H1 (cell line): ENCODE results near the gene GDF2. TPM values are rescaled to one million over a fixed set of nuclear protein-coding genes. Genes with fewer than 3 reads are reported as not detected.

Experiments used
- CTCF ChIA-PET: fragments of 300-600 bp; sonication (Branson Sonifier 250); formaldehyde crosslinking; loops from one replicate; lab custom pipeline; 2021; ENCODE audit not compliant: partially characterized antibody; lab: Charles Lee
- POLR2A ChIA-PET: fragments of 300-600 bp; sonication (Branson Sonifier 250); formaldehyde crosslinking; loops from one replicate; lab custom pipeline; 2021; ENCODE audit warnings: inconsistent platforms; ENCODE audit not compliant: partially characterized antibody; lab: Charles Lee
- DNase-seq, 2 experiments: peaks; one replicate each; pipeline versions ENCODE4 v3.0.0 to v3.0.0-alpha.2; 2010 to 2022; ENCODE audit warnings: low spot score in 2 of 2, low read depth in 1 of 2, mixed read lengths in 1 of 2
- FAIRE-seq: peaks from 2 replicates; lab custom pipeline; 2011; peaks lifted over from hg19 to GRCh38; lab: Jason Lieb, UNC
- H2AFZ ChIP-seq: 2 replicates; pipeline ENCODE4 v1.8.1; 2012; ENCODE audit warnings: low read length, inconsistent platforms
- H2AK5ac ChIP-seq: 2 replicates; pipeline ENCODE4 v1.6.1; 2013; ENCODE audit warnings: low read depth, low read length
- H2BK120ac ChIP-seq: replicated peaks from 2 replicates; pipeline ENCODE3; 2013; ENCODE audit warnings: low read depth, low read length, inconsistent platforms
- H2BK12ac ChIP-seq: 2 replicates; pipeline ENCODE4 v1.6.1; 2013; ENCODE audit warnings: low read depth, low read length
- H2BK15ac ChIP-seq: 2 replicates; pipeline ENCODE4 v1.6.1; 2013; ENCODE audit warnings: low read length
- H2BK20ac ChIP-seq: 2 replicates; pipeline ENCODE4 v1.6.1; 2013; ENCODE audit warnings: low read length
- H2BK5ac ChIP-seq: 2 replicates; pipeline ENCODE4 v1.6.1; 2013; ENCODE audit warnings: low read depth, low read length
- H3K14ac ChIP-seq: 2 replicates; pipeline ENCODE4 v1.6.1; 2013; ENCODE audit warnings: inconsistent platforms; ENCODE audit not compliant: insufficient read length
- H3K18ac ChIP-seq: 2 replicates; pipeline ENCODE4 v1.6.1; 2013; ENCODE audit warnings: low read length; ENCODE audit errors: extremely low read depth
- H3K23ac ChIP-seq: 2 replicates; pipeline ENCODE4 v1.6.1; 2013; ENCODE audit warnings: inconsistent platforms; ENCODE audit not compliant: insufficient read length
- H3K23me2 ChIP-seq: 2 replicates; pipeline ENCODE4 v1.6.1; 2013; ENCODE audit warnings: low read depth, low read length
- H3K27ac ChIP-seq: 2 replicates; pipeline ENCODE4 v1.6.1; 2011; ENCODE audit warnings: low read depth, low read length, inconsistent platforms
- H3K27me3 ChIP-seq, 4 experiments: replicated peaks in 1 of 4; 1 replicate in 1 of 4; 2 replicates in 3 of 4; pipeline versions ENCODE4 v1.6.1 to v1.8.1; 2011 to 2013; ENCODE audit warnings: low read length in 3 of 4, mild to moderate bottlenecking in 3 of 4, inconsistent platforms in 2 of 4, mixed read lengths in 2 of 4, moderate library complexity in 1 of 4; ENCODE audit not compliant: control insufficient read depth in 3 of 4, insufficient read depth in 3 of 4; ENCODE audit errors: extremely low read depth in 1 of 4
- H3K36me3 ChIP-seq, 4 experiments: 2 replicates each; pipeline versions ENCODE4 v1.6.1 to v1.8.1; 2011 to 2013; ENCODE audit warnings: mild to moderate bottlenecking in 4 of 4, low read length in 3 of 4, moderate library complexity in 2 of 4, control low read depth in 1 of 4, inconsistent platforms in 1 of 4; ENCODE audit not compliant: insufficient read depth in 4 of 4, control insufficient read depth in 2 of 4
- H3K4ac ChIP-seq: replicated peaks from 2 replicates; pipeline ENCODE3; 2013; ENCODE audit warnings: low read length, low read depth, mixed read lengths, inconsistent platforms; ENCODE audit not compliant: insufficient read length
- H3K4me1 ChIP-seq, 4 experiments: replicated peaks in 1 of 4; 1 replicate in 1 of 4; 2 replicates in 3 of 4; pipeline versions ENCODE4 v1.6.1 to v1.8.1; 2011 to 2013; ENCODE audit warnings: low read length in 3 of 4, inconsistent platforms in 2 of 4, mixed read lengths in 1 of 4; ENCODE audit not compliant: insufficient read depth in 4 of 4, control insufficient read depth in 3 of 4
- H3K4me2 ChIP-seq, 2 experiments: 2 replicates each; pipeline versions ENCODE4 v1.6.1 to v1.8.1; 2011 to 2013; ENCODE audit warnings: low read depth in 2 of 2, low read length in 2 of 2, control low read depth in 1 of 2, inconsistent platforms in 1 of 2, mild to moderate bottlenecking in 1 of 2; ENCODE audit not compliant: insufficient read depth in 1 of 2
- H3K4me3 ChIP-seq, 4 experiments: fragments of 200-600, 300-600 bp in 1 of 4; sonication (generic), shearing (Covaris generic), sonication (Bioruptor Twin) in 1 of 4; 2 replicates each; pipeline versions ENCODE4 v1.5.1 to v1.8.1; 2011 to 2016; ENCODE audit warnings: low read length in 4 of 4, low read depth in 3 of 4, control low read depth in 2 of 4, inconsistent platforms in 2 of 4, mild to moderate bottlenecking in 2 of 4, mixed read lengths in 1 of 4, moderate library complexity in 1 of 4; ENCODE audit not compliant: insufficient read depth in 2 of 4; ENCODE audit errors: extremely low read depth in 1 of 4
- H3K56ac ChIP-seq: replicated peaks from 2 replicates; pipeline ENCODE3; 2013; ENCODE audit warnings: low read depth, mild to moderate bottlenecking, mixed read lengths, low read length, inconsistent platforms; ENCODE audit not compliant: insufficient read length
- H3K79me1 ChIP-seq: 2 replicates; pipeline ENCODE4 v1.6.1; 2013; ENCODE audit warnings: low read depth, low read length, control low read depth
- H3K79me2 ChIP-seq, 2 experiments: 2 replicates each; pipeline versions ENCODE4 v1.6.1 to v1.8.1; 2012 to 2013; ENCODE audit warnings: low read length in 2 of 2, mild to moderate bottlenecking in 2 of 2, inconsistent platforms in 1 of 2; ENCODE audit not compliant: insufficient read depth in 2 of 2, control insufficient read depth in 1 of 2
- H3K9ac ChIP-seq, 4 experiments: replicated peaks in 1 of 4; 1 replicate in 1 of 4; 2 replicates in 3 of 4; pipeline versions ENCODE4 v1.6.1 to v1.8.1; 2011 to 2013; ENCODE audit warnings: low read depth in 3 of 4, low read length in 3 of 4, control low read depth in 2 of 4, mild to moderate bottlenecking in 2 of 4, moderate library complexity in 2 of 4, inconsistent platforms in 1 of 4; ENCODE audit errors: extremely low read depth in 1 of 4
- H3K9me3 ChIP-seq, 2 experiments: 2 replicates each; pipeline versions ENCODE4 v1.6.1 to v1.8.1; 2012 to 2013; ENCODE audit warnings: mild to moderate bottlenecking in 2 of 2, moderate library complexity in 2 of 2, control low read depth in 1 of 2, inconsistent platforms in 1 of 2, low read depth in 1 of 2, low read length in 1 of 2, mixed read lengths in 1 of 2; ENCODE audit not compliant: insufficient read depth in 2 of 2
- H4K20me1 ChIP-seq, 2 experiments: replicated peaks in 1 of 2; 2 replicates each; pipeline versions ENCODE3 to v1.8.1; 2011 to 2013; ENCODE audit warnings: inconsistent platforms in 2 of 2, low read length in 2 of 2, mild to moderate bottlenecking in 1 of 2; ENCODE audit not compliant: insufficient read depth in 2 of 2, control insufficient read depth in 1 of 2
- H4K5ac ChIP-seq: 2 replicates; pipeline ENCODE4 v1.6.1; 2013; ENCODE audit warnings: low read length, low read depth, mixed read lengths, inconsistent platforms; ENCODE audit not compliant: insufficient read length
- H4K8ac ChIP-seq: 2 replicates; pipeline ENCODE4 v1.8.0; 2013; ENCODE audit warnings: mild to moderate bottlenecking, moderate library complexity, low read length, inconsistent platforms; ENCODE audit not compliant: insufficient read depth; ENCODE audit errors: extremely low read depth
- H4K91ac ChIP-seq: replicated peaks from 2 replicates; pipeline ENCODE3; 2013; ENCODE audit warnings: low read length, mixed read lengths, inconsistent platforms; ENCODE audit not compliant: insufficient read length
- CTBP2 ChIP-seq: IDR thresholded peaks from 2 replicates; pipeline ENCODE4 v1.7.0; 2011; ENCODE audit warnings: borderline replicate concordance, mild to moderate bottlenecking, moderate library complexity, mixed read lengths, low read length; ENCODE audit not compliant: insufficient read depth, insufficient read length
- RAD21 ChIP-seq, 2 experiments: IDR thresholded peaks in 1 of 2; conservative IDR thresholded peaks in 1 of 2; 2 replicates each; pipeline ENCODE4 v1.6.1; 2011; ENCODE audit warnings: low read depth in 2 of 2, low read length in 2 of 2, improper control_type of control experiment in 1 of 2, inconsistent platforms in 1 of 2, mild to moderate bottlenecking in 1 of 2, moderate library complexity in 1 of 2
- WGBS, 2 experiments: shearing (Covaris generic) in 1 of 2; methylation state at CpG; one replicate each; pipeline versions ENCODE4 v1.1.6 to v1.1.7; 2013 to 2015; ENCODE audit warnings: low lambda C conversion rate in 2 of 2, mixed read lengths in 2 of 2, inconsistent platforms in 1 of 2, low coverage in 1 of 2, missing lambda C conversion rate in 1 of 2; ENCODE audit not compliant: insufficient replicate concordance in 2 of 2, insufficient coverage in 1 of 2, insufficient read length in 1 of 2; ENCODE audit errors: extremely low coverage in 1 of 2, missing lambda C conversion rate in 1 of 2; 5-methylcytosine and 5-hydroxymethylcytosine counted together
- polyA plus RNA-seq, 7 experiments: library from polyadenylated mRNA; depleted of rRNA in 3 of 7; stranded (reverse) in 5 of 7; unstranded in 2 of 7; fragments of >200 nt in 5 of 7; fragments of 200-250 nt in 2 of 7; gene quantifications; 1 replicate in 5 of 7; 2 replicates in 1 of 7; 4 replicates in 1 of 7; pipeline versions ENCODE4 v1.2.1 to v1.2.3, GENCODE V29; 2011 to 2013; ENCODE audit warnings: missing spikeins in 2 of 7, mixed read lengths in 2 of 7
- total RNA-seq: library from RNA; stranded (reverse); fragmentation: NEBNext Ultra II Directional; extraction: Animal tissue kit (Norgen Biotek cat#: 25700); gene quantifications from 2 replicates; pipeline ENCODE4 v1.2.1, GENCODE V29; 2021
- TF ChIP-seq, protein P1 (sequence below): IDR thresholded peaks from 2 replicates; pipeline ENCODE4 v1.6.1; 2012; ENCODE audit warnings: inconsistent platforms
- TF ChIP-seq, protein P2 (sequence below), 3 experiments: IDR thresholded peaks; 1 replicate in 2 of 3; 2 replicates in 1 of 3; pipeline versions ENCODE4 v1.5.1 to v1.6.1; 2011; ENCODE audit warnings: low read length in 3 of 3, mild to moderate bottlenecking in 3 of 3, inconsistent platforms in 2 of 3, low read depth in 1 of 3, moderate library complexity in 1 of 3; ENCODE audit not compliant: insufficient read depth in 1 of 3; ENCODE audit errors: control extremely low read depth in 1 of 3

GDF2 gene
- total and polyA plus RNA-seq, 2 of the 8 experiments (the other 6 are each of a cell fraction or from before 2014, with no cell fraction given) = not detected

- H3K4me3 ChIP-seq = no peak overlapping the region
- H3K9ac ChIP-seq = no peak overlapping the region
- ChIA-PET POLR2A (interaction anchor here (1.2 kb wide), 1 partner anchor 10 kb away, joined by 3 read pairs; no protein-coding TSS in a partner anchor), CTCF (interaction anchor here (0.6 to 11.8 kb wide), 11 partner anchors 20 to 314 kb away, joined by 3 to 201 read pairs (median 4); no protein-coding TSS in a partner anchor)
- 79% methylated on average over 30 of the region's 34 CpGs; no CpG with 5 or more reads in 1 of the 2 experiments for WGBS, 2 experiments
- H3K23me2 ChIP-seq = no peaks in the 10 kb centered on the region
- H3K18ac ChIP-seq = no peak overlapping the region
- H3K79me1 ChIP-seq = no peaks in the 10 kb centered on the region
- no peak overlapping the region for H2AFZ ChIP-seq
- no peak overlapping the region for H3K27ac ChIP-seq
- DNase-seq = peak in 1 of 2 experiments; percentile 74
- no peak overlapping the region for H3K4ac ChIP-seq
- H3K27me3 ChIP-seq = no peaks in the 10 kb centered on the region; a peak in 1 of 7 replicates
- no peak overlapping the region for H2BK120ac ChIP-seq
- no peak overlapping the region for H4K5ac ChIP-seq
- no peak overlapping the region for H3K56ac ChIP-seq
- peaks cover 0 to 5% (median 0%) of the 10 kb centered on the region in 4 experiments; a peak in 3 of 7 replicates for H3K4me1 ChIP-seq
- H2BK12ac ChIP-seq = no peak overlapping the region
- 0 out of 2 replicates have a peak overlapping the region, but pooled peaks have one; percentile 81 for H2BK15ac ChIP-seq
- H2AK5ac ChIP-seq = no peak overlapping the region
- FAIRE-seq = no peak
- H3K4me2 ChIP-seq = no peak overlapping the region
- H3K14ac ChIP-seq = no peak overlapping the region
- TF ChIP-seq, protein P1, sequence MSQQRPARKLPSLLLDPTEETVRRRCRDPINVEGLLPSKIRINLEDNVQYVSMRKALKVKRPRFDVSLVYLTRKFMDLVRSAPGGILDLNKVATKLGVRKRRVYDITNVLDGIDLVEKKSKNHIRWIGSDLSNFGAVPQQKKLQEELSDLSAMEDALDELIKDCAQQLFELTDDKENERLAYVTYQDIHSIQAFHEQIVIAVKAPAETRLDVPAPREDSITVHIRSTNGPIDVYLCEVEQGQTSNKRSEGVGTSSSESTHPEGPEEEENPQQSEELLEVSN = peak; percentile 77
- TF ChIP-seq RAD21 (IDR thresholded peaks at IDR 0.05 in 1 of 2, conservative IDR thresholded peaks at IDR 0.05 in 1 of 2; ENCODE audit: low read depth in 2 of 2, low read length in 2 of 2) (peak; percentile 68 to 72), CTBP2 (no peak)
- TF ChIP-seq, protein P2, sequence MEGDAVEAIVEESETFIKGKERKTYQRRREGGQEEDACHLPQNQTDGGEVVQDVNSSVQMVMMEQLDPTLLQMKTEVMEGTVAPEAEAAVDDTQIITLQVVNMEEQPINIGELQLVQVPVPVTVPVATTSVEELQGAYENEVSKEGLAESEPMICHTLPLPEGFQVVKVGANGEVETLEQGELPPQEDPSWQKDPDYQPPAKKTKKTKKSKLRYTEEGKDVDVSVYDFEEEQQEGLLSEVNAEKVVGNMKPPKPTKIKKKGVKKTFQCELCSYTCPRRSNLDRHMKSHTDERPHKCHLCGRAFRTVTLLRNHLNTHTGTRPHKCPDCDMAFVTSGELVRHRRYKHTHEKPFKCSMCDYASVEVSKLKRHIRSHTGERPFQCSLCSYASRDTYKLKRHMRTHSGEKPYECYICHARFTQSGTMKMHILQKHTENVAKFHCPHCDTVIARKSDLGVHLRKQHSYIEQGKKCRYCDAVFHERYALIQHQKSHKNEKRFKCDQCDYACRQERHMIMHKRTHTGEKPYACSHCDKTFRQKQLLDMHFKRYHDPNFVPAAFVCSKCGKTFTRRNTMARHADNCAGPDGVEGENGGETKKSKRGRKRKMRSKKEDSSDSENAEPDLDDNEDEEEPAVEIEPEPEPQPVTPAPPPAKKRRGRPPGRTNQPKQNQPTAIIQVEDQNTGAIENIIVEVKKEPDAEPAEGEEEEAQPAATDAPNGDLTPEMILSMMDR (IDR thresholded peaks at IDR 0.05; ENCODE audit: control extremely low read depth in 1 of 3, insufficient read depth in 1 of 3, low read depth in 1 of 3, low read length in 3 of 3) = peak; percentile 60 to 81 (median 70)
- TF ChIP-seq, all 59 proteins: peak for 3
- Histone ChIP-seq H4K8ac (no peak overlapping the region; the same call in 1 of the 2 replicates), H3K23ac (no peak overlapping the region), H4K91ac (no peak overlapping the region), H3K36me3 (no peaks in the 10 kb centered on the region), H3K79me2 (no peaks in the 10 kb centered on the region), H2BK20ac (no peak overlapping the region), H2BK5ac (no peak overlapping the region), H4K20me1 (no peaks in the 10 kb centered on the region), H3K9me3 (no peaks in the 10 kb centered on the region)
Observed at GRCh38 chr10:47309408-47310089, 12.7 kb upstream of the GDF2 start.
